Right ventricle myocardium superior (tissue), 1 donor: ENCODE data around the gene SEC14L3. TPM values are rescaled to one million over a fixed set of nuclear protein-coding genes. Genes with fewer than 3 reads are reported as not detected.

Experiments
- ATAC-seq: fragments of 200-7000 bp; cut with Tn5 transposase; one replicate; pipeline ENCODE4 v1.9.1; 2020; ENCODE audit warnings: mild to moderate bottlenecking; ENCODE audit not compliant: poor library complexity
- DNase-seq: peaks from one replicate; pipeline ENCODE4 v3.0.0-alpha.2; 2020
- intact Hi-C: fragments of 100-400 bp; cut with DNase I; formaldehyde crosslinking; loops from one replicate; pipeline ENCODE4 v1.11.2; 2022
- total RNA-seq: library from RNA; stranded (reverse); fragmentation: NEBNext Ultra II Directional; extraction: Animal tissue kit (Norgen Biotek cat#: 25700); gene quantifications from one replicate; pipeline ENCODE4 v1.2.1, GENCODE V29; 2021
- donor health status: DM: no; HTN: yes; CAD: no; lungs with severe emphysema.

Gene SEC14L3
- total RNA-seq, 1 donor from 2014 or later: not detected

DNA sequence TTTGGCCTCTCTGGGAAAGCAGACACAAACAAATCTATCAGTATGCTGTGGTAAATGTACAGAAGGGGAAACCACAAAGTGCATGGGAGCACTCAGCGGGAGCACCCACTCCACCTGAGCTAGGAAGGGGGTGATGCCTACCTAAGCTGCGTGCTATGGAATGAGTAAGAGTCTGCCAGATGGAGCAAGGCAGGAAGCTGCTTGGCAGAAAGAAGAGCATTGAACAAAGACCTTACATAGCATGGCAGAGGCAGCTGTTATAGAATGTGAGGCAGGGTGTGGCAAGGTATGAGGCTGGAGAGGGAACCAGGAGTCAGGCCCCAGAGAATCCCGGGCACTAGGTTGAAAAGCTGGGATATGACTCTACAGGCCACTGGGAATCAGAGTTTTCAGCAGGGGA, 60.0 kb downstream of the SEC14L3 start:
- intact Hi-C loops: no loop called here
- no peak for DNase-seq
- ATAC-seq: no peak

Other genes starting within 250 kb of the SEC14L3 start
- gene LIF, start 225.3 kb downstream of the SEC14L3 start, total RNA-seq: 0.54 TPM
- gene OSM, start 205.2 kb downstream of the SEC14L3 start, total RNA-seq: 0.11 TPM
- 5.3 TPM for gene CASTOR1, start 182.5 kb downstream of the SEC14L3 start, total RNA-seq
- 6.5 TPM for gene TBC1D10A, start 145.1 kb downstream of the SEC14L3 start, total RNA-seq
- 87.7 TPM for gene SF3A1, start 115.1 kb downstream of the SEC14L3 start, total RNA-seq
- 0.51 TPM for gene CCDC157, start 115.0 kb downstream of the SEC14L3 start, total RNA-seq
- gene RNF215, start 84.6 kb downstream of the SEC14L3 start, total RNA-seq: 4.3 TPM
- 1.5 TPM for gene SEC14L2, start 75.0 kb downstream of the SEC14L3 start, total RNA-seq
- gene MTFP1, start 46.2 kb downstream of the SEC14L3 start, total RNA-seq: 15.1 TPM
- not detected for gene SEC14L4, start 33.7 kb upstream of the SEC14L3 start, total RNA-seq
- gene SEC14L6, start 74.7 kb upstream of the SEC14L3 start, total RNA-seq: not detected
- gene GAL3ST1, start 102.6 kb upstream of the SEC14L3 start, total RNA-seq: 0.27 TPM
- 19.3 TPM for gene PES1, start 119.9 kb upstream of the SEC14L3 start, total RNA-seq
- 13.4 TPM for gene TCN2, start 135.2 kb upstream of the SEC14L3 start, total RNA-seq
- gene SLC35E4, start 163.8 kb upstream of the SEC14L3 start, total RNA-seq: 4.1 TPM
- 2.2 TPM for gene DUSP18, start 195.9 kb upstream of the SEC14L3 start, total RNA-seq
- gene OSBP2, start 222.9 kb upstream of the SEC14L3 start, total RNA-seq: 15.1 TPM